Activated T-cell treated with anti-CD3 and anti-CD28 coated beads, Interleukin-2, amount 50 U/mL, for 4 hours (primary cell): ENCODE measurements around the gene PM20D1. TPM values are rescaled to one million over a fixed set of nuclear protein-coding genes. Genes with fewer than 3 reads are reported as not detected.
"Not testable (repeated sequence)": the region's sequence is repeated elsewhere in the genome, so short reads cannot be mapped to it uniquely, and the experiment has no call there.

ENCODE experiments used
- ATAC-seq, 2 donors: fragments of 200-7000 bp; cut with Tn5 transposase; one replicate each; pipeline ENCODE4 v1.10.0; 2021
- DNase-seq: peaks from one replicate; pipeline ENCODE4 v3.0.0-alpha.2; 2020
- H3K27me3 Mint-ChIP-seq: one replicate; pipeline ENCODE4 v1.8.0; 2021; ENCODE audit warnings: low read depth, mixed read lengths
- H3K36me3 Mint-ChIP-seq: one replicate; pipeline ENCODE4 v1.8.0; 2022; ENCODE audit warnings: mixed read lengths; ENCODE audit not compliant: insufficient read depth
- H3K4me1 Mint-ChIP-seq: one replicate; pipeline ENCODE4 v1.8.0; 2021; ENCODE audit warnings: low read depth, mixed read lengths
- H3K4me3 Mint-ChIP-seq: one replicate; pipeline ENCODE4 v1.8.0; 2021; ENCODE audit warnings: mild to moderate bottlenecking, moderate library complexity, mixed read lengths
- H3K9me3 Mint-ChIP-seq: one replicate; pipeline ENCODE4 v1.8.0; 2021; ENCODE audit warnings: mixed read lengths
- total RNA-seq, 3 donors: library from RNA; stranded (reverse); gene quantifications; one replicate each; pipeline ENCODE4 v1.2.1, GENCODE V29; 2021

Gene PM20D1
- total RNA-seq, 3 donors from 2014 or later, result 0.20 to 0.24 TPM; not detected in 1

GRCh38 chr1:205858141-205858961 is 8.4 kb upstream of the PM20D1 start:
- Mint-ChIP-seq H3K9me3 (peaks cover 17% of the 10 kb centered on the region), H3K4me3 (no peak overlapping the region)

GRCh38 chr1:205857501-205857900 is 7.6 kb upstream of the PM20D1 start:
- peaks cover 17% of the 10 kb centered on the region for H3K9me3 Mint-ChIP-seq
- not testable (repeated sequence) for ATAC-seq, H3K27me3 Mint-ChIP-seq, H3K4me1 Mint-ChIP-seq, DNase-seq, H3K4me3 Mint-ChIP-seq
- H3K36me3 Mint-ChIP-seq, result peaks cover 13% of the 10 kb centered on the region

More at GRCh38 chr1:205858141-205858961, 8.4 kb upstream of the PM20D1 start:
- ATAC-seq (no peak), DNase-seq (no peak)
- peaks cover 7% of the 10 kb centered on the region for H3K4me1 Mint-ChIP-seq
- no peaks in the 10 kb centered on the region for H3K27me3 Mint-ChIP-seq
- peaks cover 13% of the 10 kb centered on the region for H3K36me3 Mint-ChIP-seq

- peaks cover 7% of the 10 kb centered on the region for H3K4me1 Mint-ChIP-seq
- ATAC-seq (no peak), DNase-seq (no peak)
- H3K27me3 Mint-ChIP-seq, result no peaks in the 10 kb centered on the region
- H3K9me3 Mint-ChIP-seq, result peaks cover 17% of the 10 kb centered on the region
- peaks cover 13% of the 10 kb centered on the region for H3K36me3 Mint-ChIP-seq
- no peak overlapping the region for H3K4me3 Mint-ChIP-seq
Measured at GRCh38 chr1:205856433-205856832, 6.5 kb upstream of the PM20D1 start.

- Mint-ChIP-seq H3K36me3 (peaks cover 13% of the 10 kb centered on the region), H3K4me3 (no peak overlapping the region), H3K4me1 (peaks cover 11% of the 10 kb centered on the region), H3K27me3 (peaks cover 3% of the 10 kb centered on the region), H3K9me3 (peaks cover 17% of the 10 kb centered on the region)
- DNase-seq (no peak), ATAC-seq (no peak)
Measured at GRCh38 chr1:205852969-205853368, 3.0 kb upstream of the PM20D1 start.

GRCh38 chr1:205851993-205852392 is 2.1 kb upstream of the PM20D1 start:
- Mint-ChIP-seq H3K4me1 (peaks cover 10% of the 10 kb centered on the region), H3K9me3 (peaks cover 16% of the 10 kb centered on the region)

GRCh38 chr1:205843036-205843859 is 6.7 kb downstream of the PM20D1 start:
- Mint-ChIP-seq H3K27me3 (no peaks in the 10 kb centered on the region), H3K4me3 (no peak overlapping the region), H3K4me1 (no peaks in the 10 kb centered on the region), H3K9me3 (no peaks in the 10 kb centered on the region), H3K36me3 (no peaks in the 10 kb centered on the region)
- ATAC-seq (no peak), DNase-seq (no peak)

More at GRCh38 chr1:205851993-205852392, 2.1 kb upstream of the PM20D1 start:
- ATAC-seq (no peak), DNase-seq (no peak)
- H3K27me3 Mint-ChIP-seq, result peaks cover 3% of the 10 kb centered on the region
- no peak overlapping the region for H3K4me3 Mint-ChIP-seq
- peaks cover 12% of the 10 kb centered on the region for H3K36me3 Mint-ChIP-seq

- Mint-ChIP-seq H3K4me3 (no peak overlapping the region), H3K9me3 (no peaks in the 10 kb centered on the region), H3K4me1 (no peaks in the 10 kb centered on the region), H3K27me3 (no peaks in the 10 kb centered on the region), H3K36me3 (no peaks in the 10 kb centered on the region)
- DNase-seq, result no peak
- no peak for ATAC-seq
Measured at GRCh38 chr1:205842229-205842628, 7.7 kb downstream of the PM20D1 start.

GRCh38 chr1:205840146-205840923 is 9.6 kb downstream of the PM20D1 start:
- DNase-seq, result no peak
- Mint-ChIP-seq H3K27me3 (no peaks in the 10 kb centered on the region), H3K9me3 (no peaks in the 10 kb centered on the region), H3K36me3 (no peaks in the 10 kb centered on the region), H3K4me1 (no peaks in the 10 kb centered on the region), H3K4me3 (no peak overlapping the region)
- no peak for ATAC-seq

GRCh38 chr1:205837382-205837970 is 12.5 kb downstream of the PM20D1 start:
- Mint-ChIP-seq H3K36me3 (no peaks in the 10 kb centered on the region), H3K27me3 (no peaks in the 10 kb centered on the region), H3K4me1 (no peaks in the 10 kb centered on the region), H3K4me3 (no peak overlapping the region), H3K9me3 (no peaks in the 10 kb centered on the region)
- no peak for ATAC-seq
- DNase-seq, result no peak

GRCh38 chr1:205834751-205835150 is 15.2 kb downstream of the PM20D1 start:
- no peaks in the 10 kb centered on the region for H3K9me3 Mint-ChIP-seq
- no peak for ATAC-seq
- H3K4me1 Mint-ChIP-seq, result no peaks in the 10 kb centered on the region
- H3K36me3 Mint-ChIP-seq, result no peaks in the 10 kb centered on the region
- no peak overlapping the region for H3K4me3 Mint-ChIP-seq
- no peak for DNase-seq
- no peaks in the 10 kb centered on the region for H3K27me3 Mint-ChIP-seq

GRCh38 chr1:205832326-205832751 is 17.6 kb downstream of the PM20D1 start:
- Mint-ChIP-seq H3K4me1 (no peaks in the 10 kb centered on the region), H3K27me3 (no peaks in the 10 kb centered on the region), H3K36me3 (no peaks in the 10 kb centered on the region), H3K4me3 (no peak overlapping the region), H3K9me3 (no peaks in the 10 kb centered on the region)
- no peak for ATAC-seq
- no peak for DNase-seq

- peaks cover 1% of the 10 kb centered on the region for H3K36me3 Mint-ChIP-seq
- H3K9me3 Mint-ChIP-seq, result no peaks in the 10 kb centered on the region
- no peak for DNase-seq
- peaks cover 15% of the 10 kb centered on the region for H3K4me1 Mint-ChIP-seq
- no peak overlapping the region for H3K4me3 Mint-ChIP-seq
- no peaks in the 10 kb centered on the region for H3K27me3 Mint-ChIP-seq
- no peak for ATAC-seq
Measured at GRCh38 chr1:205827623-205828022, 22.3 kb downstream of the PM20D1 start.

- H3K9me3 Mint-ChIP-seq, result no peaks in the 10 kb centered on the region
- no peak for DNase-seq
- H3K27me3 Mint-ChIP-seq, result no peaks in the 10 kb centered on the region
- peaks cover 1% of the 10 kb centered on the region for H3K36me3 Mint-ChIP-seq
- H3K4me1 Mint-ChIP-seq, result peaks cover 15% of the 10 kb centered on the region
- H3K4me3 Mint-ChIP-seq, result no peak overlapping the region
- ATAC-seq, result no peak
Measured at GRCh38 chr1:205826995-205827394, 22.9 kb downstream of the PM20D1 start.
